ENCODE results near the gene SHISA5.

Gene SHISA5

DNA sequence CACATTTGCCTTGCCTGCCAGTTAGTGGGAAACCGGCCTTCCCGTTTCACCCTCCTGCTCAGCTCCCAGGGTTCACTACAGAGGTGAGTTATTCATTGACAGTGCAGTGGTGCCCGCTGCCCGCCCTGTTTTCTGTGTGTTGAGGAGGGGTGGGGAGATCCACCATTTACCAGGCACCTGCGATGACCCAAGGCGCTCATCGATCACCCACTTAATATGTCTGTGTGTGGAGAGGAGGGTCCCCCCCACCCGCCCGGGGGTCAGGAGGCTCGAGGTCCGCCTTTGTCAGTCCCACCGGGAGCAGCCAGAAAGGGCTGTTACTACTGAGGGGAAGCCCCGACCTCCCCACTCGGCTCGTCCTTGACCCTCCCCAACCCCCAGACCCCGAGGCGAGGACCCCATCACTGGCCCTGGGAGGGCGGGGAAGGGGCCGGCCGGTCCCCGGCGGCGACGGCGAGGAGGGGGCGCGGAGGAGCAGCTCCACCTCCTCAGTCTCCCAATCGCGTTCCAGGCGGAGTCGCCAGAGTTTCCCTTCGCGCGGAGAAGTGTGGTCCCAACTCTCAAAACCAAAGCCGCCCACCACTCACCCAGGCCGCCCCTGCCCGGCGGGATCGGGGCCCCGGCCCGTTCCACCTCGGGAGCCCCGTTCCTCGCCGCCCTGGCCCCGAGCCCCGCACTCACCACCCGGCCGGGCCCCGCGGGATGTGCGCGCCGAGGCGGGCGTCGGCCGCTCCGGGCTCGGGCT, 75.2 kb downstream of the SHISA5 start:
- peak in 1 of 2 experiments; percentile 31 for DNase-seq

DNA sequence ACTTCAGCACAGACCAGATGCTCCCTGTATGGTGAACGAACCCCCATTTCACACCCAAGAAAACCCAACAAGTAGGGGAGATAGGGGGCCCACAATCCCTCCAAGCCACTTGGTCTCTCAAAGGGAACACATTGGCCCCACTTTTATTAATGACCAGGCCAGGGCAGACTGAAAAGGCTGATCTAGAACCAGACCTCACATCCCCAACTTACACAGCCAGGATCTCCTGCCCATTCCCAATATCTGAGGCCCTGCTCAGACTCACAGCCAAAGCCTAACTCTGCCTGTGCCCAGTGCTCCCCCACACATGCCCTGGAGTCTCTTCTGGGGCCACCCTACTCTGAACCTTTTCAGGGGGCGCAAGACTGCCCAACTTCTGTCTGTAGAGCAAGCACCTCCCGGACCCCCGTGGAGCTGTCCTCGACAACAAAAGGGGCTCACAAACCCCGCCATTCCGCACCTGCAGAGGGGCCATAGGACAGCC, 75.8 kb downstream of the SHISA5 start:
- DNase-seq, result no peak

DNA sequence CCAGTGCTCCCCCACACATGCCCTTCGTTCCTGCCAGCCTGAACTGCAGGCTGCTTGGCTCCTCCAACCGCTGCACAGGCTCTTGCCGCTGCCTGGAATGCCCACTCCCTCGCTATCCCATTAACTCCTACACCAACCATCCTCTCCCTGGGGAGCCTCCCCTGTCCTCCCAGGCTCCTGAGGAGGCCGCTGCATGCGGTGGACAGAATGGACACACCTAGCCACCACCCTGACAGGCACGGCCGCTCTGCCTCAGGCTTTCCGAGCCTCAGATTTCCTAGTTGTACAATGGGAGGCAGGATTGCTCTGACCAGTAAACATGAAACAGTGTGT, 76.4 kb downstream of the SHISA5 start:
- DNase-seq, result no peak

DNA sequence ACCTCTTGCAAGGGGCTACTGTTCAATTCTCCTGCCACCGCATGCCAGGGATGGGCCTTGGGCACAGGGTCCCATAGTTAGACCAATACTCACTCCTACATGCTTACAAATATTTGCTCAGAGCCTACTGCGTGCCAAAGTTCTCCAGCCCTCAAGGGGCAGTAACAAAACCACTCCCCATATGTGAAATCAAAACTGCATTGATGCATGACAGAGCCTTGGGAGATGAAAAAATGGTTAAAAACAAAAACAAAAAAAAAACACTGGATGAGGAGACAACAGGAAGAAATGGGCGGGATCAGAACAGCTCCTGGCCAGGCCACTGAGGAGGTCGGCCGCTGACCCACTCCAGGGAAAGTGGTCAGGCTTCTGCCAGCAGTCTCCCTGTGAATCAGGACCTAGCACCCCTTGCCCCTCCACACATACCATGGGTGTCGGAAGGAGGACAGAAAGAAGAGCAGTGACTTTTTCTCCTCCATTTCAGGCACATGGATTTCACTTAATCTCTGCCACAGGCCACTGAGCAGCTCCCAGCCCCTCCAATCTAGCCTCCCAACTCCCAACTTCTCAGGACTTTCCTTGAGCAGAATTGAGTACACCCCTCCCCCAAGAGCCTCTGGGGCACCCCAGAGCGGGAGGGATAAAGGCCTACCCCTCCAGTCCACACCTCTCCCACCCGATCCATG, 76.9 kb downstream of the SHISA5 start:
- DNase-seq, result no peak

DNA sequence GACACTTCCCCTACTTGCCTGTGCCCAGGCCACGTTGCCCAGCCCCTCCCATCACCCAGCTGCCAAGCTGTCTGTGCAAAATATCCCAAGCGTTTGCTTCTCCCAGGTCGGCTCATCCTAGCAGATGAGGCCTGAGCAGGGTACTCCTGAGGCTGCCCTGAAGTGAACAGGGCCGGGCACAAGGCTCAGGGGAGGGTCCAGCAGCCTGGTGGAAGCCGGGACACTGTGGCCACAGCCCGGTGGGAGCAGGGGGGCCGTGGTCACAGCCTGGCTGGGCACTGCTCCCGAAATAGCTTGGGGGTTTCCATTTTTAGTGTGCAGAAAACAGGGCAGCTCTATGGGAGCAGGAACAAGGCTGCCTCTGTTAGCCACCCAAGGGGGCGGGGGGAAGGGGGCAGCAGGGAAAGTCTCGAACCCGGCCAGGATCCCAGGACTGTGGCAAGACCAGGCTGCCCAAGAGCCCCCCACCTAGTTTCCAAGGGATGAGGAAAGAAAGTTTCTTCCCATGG, 77.5 kb downstream of the SHISA5 start:
- peak in 1 of 2 experiments; percentile 25 for DNase-seq

DNA sequence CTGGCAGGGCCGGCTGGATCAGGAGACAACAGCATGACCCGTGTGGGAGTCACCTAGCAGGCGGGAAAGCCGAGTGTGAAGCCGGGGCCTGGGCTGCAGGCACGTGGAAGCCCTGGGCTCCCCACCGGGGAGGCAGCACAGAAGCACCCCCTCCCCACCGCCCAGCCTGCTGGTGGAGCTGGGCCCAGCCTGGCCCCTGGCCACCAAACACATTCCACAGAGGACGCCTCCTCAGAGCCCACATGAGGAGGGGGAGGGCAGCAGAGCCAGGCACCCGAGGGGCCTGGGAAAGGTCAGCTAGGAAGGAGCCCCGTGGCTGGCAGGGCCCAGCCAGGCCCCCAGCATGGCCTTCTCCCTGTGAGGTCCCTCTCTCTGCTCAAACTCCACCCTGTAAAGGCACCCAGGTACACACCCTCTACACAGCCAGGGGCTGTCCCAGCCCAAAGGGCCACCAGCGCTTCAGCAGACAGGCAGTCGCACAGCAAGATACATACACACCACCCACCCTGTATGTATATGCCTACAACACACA, 78.6 kb downstream of the SHISA5 start:
- DNase-seq, result no peak

DNA sequence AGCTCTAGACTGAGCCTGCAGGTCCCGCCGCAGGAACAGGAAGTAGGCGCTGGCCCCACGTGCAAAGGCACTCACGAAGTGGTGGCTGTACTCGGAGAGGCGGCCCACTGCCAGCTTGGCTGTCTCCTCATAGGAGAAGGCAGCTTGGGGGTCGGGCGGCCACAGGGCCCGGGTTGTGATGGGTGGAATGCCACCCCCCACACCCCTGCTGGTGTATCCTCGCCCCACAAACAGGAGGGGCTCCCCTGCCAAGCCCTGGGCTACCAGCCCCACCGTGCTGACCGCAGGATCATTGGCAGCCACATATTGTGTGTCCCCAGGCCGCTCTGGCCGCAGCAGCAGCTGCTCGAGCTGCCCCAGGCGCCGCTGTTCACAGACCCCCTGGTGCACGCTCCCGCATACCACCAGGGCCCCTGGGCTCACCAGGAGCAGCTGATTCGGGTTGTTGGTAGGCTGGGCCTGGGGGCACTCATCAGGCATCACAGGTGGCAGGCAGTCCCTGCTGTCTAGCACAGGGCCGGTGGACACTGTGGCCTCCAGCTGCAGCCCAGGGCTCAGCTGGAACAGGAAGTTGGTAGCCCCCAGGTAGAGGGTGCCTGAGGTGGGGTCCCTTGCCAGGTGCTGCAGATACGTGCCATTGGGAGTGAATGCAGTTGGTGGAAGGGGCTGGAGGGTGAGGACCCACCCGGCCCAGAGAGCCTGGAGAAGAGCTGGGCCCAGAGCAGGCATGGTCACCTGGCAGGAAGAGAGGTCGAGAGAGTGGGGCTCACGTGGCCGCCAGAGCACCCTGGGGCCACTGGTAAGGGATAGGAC, 79.9 kb downstream of the SHISA5 start:
- DNase-seq, result no peak

DNA sequence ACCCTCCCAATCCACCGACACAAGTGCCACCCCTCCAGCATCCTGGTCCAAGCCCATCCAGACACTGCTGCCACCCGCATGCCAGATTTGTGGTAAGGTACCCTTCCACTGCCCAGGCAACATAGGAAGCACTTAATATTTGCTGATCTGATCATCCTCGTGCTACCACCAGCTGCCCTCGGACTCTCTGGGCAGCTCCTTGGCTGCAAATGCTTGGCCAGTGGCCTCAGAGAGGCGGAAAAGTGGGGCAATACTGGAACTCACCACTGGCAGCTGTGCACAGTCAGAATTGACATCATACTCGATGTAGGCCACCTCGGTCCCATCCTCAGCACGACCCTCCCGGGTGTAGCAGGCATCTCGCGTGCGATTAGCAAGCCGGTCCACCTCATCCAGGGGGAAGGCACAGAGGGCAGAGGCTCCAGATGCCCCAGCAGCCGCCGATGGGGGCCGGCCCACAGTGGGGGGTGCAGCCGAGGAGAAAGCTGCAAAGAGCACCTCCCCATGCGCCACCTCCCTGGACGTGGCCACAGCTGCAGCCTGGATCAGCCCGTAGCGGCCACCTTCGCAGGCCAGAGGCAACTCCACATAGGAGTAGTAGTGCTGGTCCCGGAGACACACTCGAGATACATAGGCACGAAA, 80.6 kb downstream of the SHISA5 start:
- DNase-seq, result no peak

DNA sequence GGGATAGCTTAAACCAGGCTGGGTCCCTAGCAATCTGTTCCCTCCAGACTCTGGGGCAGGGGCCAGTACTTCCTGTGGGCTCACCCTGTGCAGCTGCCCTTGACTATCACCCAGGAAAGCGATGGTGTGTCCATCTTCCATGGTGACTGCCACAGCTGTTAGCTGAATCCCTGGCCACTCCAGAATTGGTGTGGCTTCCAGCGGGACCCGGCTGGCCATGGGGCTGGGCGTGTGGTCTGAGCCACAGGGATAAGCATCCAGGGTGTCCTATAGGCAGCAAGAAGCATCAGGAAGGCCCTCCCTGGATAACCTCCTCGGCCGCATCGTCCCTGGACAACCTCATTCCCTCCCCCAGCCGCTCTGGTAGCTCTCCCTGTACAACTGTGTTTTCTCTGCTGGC, 81.3 kb downstream of the SHISA5 start:
- no peak for DNase-seq

DNA sequence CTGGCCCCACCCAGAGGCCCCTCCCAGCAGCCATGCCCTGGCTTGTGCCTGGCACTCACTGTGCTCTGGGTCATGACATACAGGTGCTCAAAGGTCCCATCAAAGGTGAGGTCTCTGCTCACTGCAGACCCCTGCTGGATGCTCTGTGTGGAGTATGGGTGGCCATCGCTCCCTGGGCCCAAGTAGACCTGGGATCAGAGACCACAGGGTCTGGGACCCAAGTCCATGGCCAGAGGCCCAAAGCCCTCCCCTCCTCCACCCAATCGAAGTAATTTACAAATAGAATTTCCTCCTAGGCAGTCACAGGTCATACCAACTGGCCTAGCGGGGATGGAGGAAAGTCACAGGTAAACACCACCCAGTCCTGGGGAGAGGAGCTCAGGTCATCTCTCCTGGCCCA, 81.7 kb downstream of the SHISA5 start:
- no peak for DNase-seq

DNA sequence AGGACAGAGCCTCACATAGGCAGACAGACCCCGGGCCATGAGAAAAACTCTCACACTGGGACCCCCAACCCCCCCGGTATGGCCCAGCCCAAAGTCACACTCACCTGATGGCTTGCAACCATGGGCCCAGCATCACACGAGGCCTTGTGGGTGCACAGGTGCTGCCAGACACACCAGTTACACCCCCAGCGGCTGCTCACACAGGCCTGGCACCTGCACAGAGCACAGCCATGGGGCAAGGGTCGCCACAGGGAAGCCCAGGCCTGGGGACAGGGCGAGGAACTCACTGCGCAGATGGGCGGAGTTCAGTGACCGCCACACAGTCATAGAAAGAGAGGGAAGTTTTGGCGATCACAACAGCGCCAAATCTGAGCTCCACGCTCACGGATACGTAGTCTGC, 83.4 kb downstream of the SHISA5 start:
- DNase-seq, result no peak

DNA sequence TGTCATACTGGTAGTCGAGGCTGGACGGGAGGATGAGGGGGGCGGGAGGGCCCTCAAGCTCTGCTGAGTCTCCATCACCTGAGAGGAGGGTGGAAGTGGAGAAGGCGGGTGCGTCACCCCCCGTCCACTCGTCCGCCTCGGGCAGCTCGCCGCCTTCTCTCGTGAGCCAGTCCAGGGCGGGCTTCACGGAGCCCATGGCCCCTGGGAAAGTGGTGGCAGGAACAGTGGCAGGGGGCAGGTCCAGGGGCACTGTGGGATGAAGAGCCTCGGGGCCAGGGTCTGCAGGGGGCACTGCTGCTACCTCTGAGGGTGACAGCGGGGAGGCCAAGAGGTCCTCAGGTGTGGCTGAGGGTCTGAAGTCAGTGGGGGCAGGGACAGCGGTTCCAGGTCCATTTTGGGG, 84.4 kb downstream of the SHISA5 start:
- DNase-seq, result no peak

DNA sequence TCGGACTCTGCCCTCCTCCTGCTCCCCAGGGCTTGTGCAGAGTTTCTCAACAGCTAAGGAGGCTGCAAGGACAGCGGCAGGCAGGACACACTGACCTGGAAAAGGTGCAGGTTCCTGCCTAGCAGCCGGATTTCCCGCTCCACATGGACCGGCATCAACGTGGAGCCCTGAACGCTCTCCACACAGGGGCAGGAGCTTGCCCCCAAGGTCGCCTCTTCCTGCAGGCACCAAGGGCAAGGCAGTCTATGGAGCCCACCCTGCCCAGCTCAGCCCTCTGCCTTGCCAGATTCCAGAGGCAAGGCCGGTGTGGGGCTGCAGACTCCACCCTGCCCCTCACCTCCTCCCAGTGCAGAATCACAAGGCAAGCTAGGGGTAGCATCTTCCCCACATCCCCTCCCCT, 84.8 kb downstream of the SHISA5 start:
- DNase-seq, result no peak

DNA sequence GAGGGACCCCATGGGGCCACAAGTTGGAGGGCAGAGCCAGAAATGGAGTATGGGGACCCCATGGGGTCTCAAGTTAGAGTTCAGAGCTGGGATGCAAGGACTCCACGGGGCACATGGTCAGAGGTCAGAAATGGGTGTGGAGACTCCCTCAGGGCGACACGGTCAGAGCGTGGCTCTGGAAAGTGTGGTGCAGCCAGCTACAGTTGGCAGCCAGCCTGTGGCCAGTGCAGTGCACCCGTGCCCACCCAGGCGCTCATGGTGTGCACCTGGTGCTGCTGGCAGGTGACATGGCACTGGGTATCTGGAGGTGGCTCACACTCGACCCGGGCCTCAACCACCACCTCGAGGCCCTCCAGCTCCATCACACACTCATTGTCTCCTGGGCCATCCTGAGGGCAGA, 85.3 kb downstream of the SHISA5 start:
- no peak for DNase-seq

DNA sequence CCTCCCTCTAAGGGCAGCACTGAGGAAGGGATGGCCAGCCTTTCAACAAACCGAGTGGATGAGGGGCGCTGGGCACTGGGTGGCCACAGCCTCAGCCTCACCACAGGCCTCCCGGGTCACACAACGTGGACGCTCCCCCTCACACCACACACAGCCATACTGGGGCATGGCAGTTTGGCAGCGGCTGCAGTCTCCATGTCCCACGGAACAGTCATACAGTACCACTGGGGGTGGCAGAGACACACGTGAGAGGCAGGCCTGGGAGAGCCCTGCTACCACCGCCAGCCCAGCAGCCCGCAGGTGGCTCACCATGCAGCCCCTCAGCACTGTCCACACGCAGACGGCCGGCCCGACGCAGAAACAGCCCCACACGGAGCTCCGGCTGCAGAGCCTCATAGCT, 85.8 kb downstream of the SHISA5 start:
- no peak for DNase-seq

All from NCI-H524 (cell line).